Glutamatergic neuron (in vitro differentiated cells): Measurements from ENCODE around the gene MAP4K4. TPM values are rescaled to one million over a fixed set of nuclear protein-coding genes. Genes with fewer than 3 reads are reported as not detected.
A peak's percentile ranks its signal among the peaks of the same experiment; 100 is the strongest.

Experiments used
- DNase-seq: peaks from one replicate; pipeline ENCODE4 v3.0.0; 2022
- H3K27ac Mint-ChIP-seq: one replicate; pipeline ENCODE4 v1.8.0; 2020; ENCODE audit warnings: mild to moderate bottlenecking, mixed read lengths, inconsistent platforms; ENCODE audit not compliant: unreplicated experiment
- H3K27me3 Mint-ChIP-seq: one replicate; pipeline ENCODE4 v1.8.0; 2020; ENCODE audit warnings: mild to moderate bottlenecking, moderate library complexity, mixed read lengths, inconsistent platforms; ENCODE audit not compliant: unreplicated experiment
- H3K36me3 Mint-ChIP-seq: one replicate; pipeline ENCODE4 v1.8.0; 2020; ENCODE audit warnings: mild to moderate bottlenecking, mixed read lengths, inconsistent platforms; ENCODE audit not compliant: unreplicated experiment
- H3K4me1 Mint-ChIP-seq: one replicate; pipeline ENCODE4 v1.8.0; 2020; ENCODE audit warnings: mild to moderate bottlenecking, low read depth, mixed read lengths, inconsistent platforms; ENCODE audit not compliant: unreplicated experiment
- H3K4me3 Mint-ChIP-seq: one replicate; pipeline ENCODE4 v1.8.0; 2020; ENCODE audit warnings: mild to moderate bottlenecking, mixed read lengths, inconsistent platforms; ENCODE audit not compliant: unreplicated experiment
- H3K9me3 Mint-ChIP-seq: one replicate; pipeline ENCODE4 v1.8.0; 2020; ENCODE audit warnings: mild to moderate bottlenecking, moderate library complexity, mixed read lengths, inconsistent platforms; ENCODE audit not compliant: unreplicated experiment
- total RNA-seq: library from RNA; stranded (reverse); fragmentation: NEBNext Ultra II Directional; extraction: Animal tissue kit (Norgen Biotek cat#: 25700); gene quantifications from one replicate; pipeline ENCODE4 v1.2.1, GENCODE V29; 2021; ENCODE audit not compliant: unreplicated experiment
- TF ChIP-seq, protein P1 (sequence below): fragments of 200-600 bp; sonication (generic); IDR thresholded peaks from one replicate; pipeline ENCODE4 v1.5.0; 2021; ENCODE audit not compliant: partially characterized antibody, unreplicated experiment

Gene MAP4K4
- total RNA-seq, 1 donor from 2014 or later = 756 TPM

DNA sequence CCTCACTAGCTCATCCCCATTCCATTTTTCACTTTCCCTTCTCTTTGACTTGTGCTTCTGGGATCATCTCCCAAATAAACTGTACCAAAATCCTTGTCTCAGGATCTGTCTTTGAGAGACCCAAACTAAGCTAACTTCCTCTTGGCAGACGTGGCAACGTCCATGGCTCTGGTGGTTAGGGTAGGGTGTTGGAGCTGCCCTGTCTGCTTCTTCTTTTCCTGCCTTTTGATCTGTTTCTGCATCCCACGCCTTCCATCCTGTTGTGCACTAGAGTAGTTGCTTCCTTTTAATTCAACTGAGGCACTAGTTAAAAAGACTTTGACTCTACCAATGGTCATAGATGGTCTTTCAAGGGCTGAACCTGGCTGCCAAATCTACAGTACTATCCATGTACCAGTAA, 5.5 kb upstream of the MAP4K4 start:
- H3K27me3 Mint-ChIP-seq = peaks cover 5% of the 10 kb centered on the region
- TF ChIP-seq, protein P1, sequence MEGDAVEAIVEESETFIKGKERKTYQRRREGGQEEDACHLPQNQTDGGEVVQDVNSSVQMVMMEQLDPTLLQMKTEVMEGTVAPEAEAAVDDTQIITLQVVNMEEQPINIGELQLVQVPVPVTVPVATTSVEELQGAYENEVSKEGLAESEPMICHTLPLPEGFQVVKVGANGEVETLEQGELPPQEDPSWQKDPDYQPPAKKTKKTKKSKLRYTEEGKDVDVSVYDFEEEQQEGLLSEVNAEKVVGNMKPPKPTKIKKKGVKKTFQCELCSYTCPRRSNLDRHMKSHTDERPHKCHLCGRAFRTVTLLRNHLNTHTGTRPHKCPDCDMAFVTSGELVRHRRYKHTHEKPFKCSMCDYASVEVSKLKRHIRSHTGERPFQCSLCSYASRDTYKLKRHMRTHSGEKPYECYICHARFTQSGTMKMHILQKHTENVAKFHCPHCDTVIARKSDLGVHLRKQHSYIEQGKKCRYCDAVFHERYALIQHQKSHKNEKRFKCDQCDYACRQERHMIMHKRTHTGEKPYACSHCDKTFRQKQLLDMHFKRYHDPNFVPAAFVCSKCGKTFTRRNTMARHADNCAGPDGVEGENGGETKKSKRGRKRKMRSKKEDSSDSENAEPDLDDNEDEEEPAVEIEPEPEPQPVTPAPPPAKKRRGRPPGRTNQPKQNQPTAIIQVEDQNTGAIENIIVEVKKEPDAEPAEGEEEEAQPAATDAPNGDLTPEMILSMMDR = no peak
- no peak for DNase-seq
- H3K4me1 Mint-ChIP-seq = peaks cover 4% of the 10 kb centered on the region
- no peaks in the 10 kb centered on the region for H3K36me3 Mint-ChIP-seq
- H3K27ac Mint-ChIP-seq = no peak overlapping the region
- no peak overlapping the region for H3K4me3 Mint-ChIP-seq
- peaks cover 12% of the 10 kb centered on the region for H3K9me3 Mint-ChIP-seq

DNA sequence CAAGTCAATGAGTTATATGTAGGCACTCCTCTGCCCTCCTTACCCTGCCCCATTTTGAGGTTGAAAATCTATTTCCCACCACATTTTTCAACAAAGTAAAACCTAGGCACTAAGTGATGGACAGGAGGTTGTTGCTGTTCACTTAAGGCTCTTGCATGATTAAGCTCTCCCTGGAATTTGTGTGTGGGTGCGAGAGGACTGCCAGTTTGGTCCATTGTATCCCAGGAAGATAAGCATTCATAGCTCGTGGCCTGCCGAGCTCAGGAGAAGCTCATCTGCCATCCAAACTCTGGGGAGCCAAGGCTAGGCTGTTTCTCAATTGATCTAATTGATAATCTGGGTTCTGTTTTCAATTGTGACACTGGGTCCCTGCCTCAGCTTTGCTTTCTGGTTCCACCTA, 4.7 kb upstream of the MAP4K4 start:
- no peaks in the 10 kb centered on the region for H3K36me3 Mint-ChIP-seq
- no peak for DNase-seq
- TF ChIP-seq, protein P1 = no peak
- H3K4me1 Mint-ChIP-seq = peaks cover 4% of the 10 kb centered on the region
- peaks cover 5% of the 10 kb centered on the region for H3K27me3 Mint-ChIP-seq
- H3K27ac Mint-ChIP-seq = no peak overlapping the region
- no peak overlapping the region for H3K4me3 Mint-ChIP-seq
- H3K9me3 Mint-ChIP-seq = peaks cover 12% of the 10 kb centered on the region

DNA sequence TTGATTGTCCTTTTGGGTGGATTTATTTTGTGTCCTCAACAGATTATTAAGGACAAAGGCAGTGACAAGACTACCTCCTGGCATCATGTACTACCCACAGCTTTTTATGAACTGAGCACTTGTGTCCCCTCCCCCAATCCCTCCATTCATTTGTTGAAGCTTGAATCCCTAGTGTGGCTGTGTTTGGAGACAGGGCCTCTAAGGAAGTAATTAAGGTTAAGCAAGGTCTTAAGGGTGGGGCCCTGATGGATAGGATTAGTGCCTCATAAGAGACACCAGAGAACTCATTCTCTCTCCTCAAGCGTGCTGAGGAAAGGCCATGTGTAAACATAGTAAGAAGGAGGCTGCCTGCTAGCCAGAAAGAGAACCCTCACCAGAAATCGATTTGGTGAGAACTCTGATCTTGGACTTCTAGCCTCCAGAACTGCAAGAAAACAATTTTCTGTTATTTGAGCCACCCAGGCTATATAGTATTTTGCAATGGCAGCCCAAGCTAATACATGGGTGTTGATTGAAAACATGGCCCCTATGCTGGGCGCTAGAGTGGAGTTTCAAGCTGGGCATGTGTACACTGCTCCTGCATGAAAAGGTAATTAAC, 3.4 kb upstream of the MAP4K4 start:
- H3K4me1 Mint-ChIP-seq = peaks cover 4% of the 10 kb centered on the region
- TF ChIP-seq, protein P1 = no peak
- peaks cover 5% of the 10 kb centered on the region for H3K27me3 Mint-ChIP-seq
- peaks cover 12% of the 10 kb centered on the region for H3K9me3 Mint-ChIP-seq
- no peak overlapping the region for H3K27ac Mint-ChIP-seq
- H3K4me3 Mint-ChIP-seq = no peak overlapping the region
- no peaks in the 10 kb centered on the region for H3K36me3 Mint-ChIP-seq
- DNase-seq = no peak

DNA sequence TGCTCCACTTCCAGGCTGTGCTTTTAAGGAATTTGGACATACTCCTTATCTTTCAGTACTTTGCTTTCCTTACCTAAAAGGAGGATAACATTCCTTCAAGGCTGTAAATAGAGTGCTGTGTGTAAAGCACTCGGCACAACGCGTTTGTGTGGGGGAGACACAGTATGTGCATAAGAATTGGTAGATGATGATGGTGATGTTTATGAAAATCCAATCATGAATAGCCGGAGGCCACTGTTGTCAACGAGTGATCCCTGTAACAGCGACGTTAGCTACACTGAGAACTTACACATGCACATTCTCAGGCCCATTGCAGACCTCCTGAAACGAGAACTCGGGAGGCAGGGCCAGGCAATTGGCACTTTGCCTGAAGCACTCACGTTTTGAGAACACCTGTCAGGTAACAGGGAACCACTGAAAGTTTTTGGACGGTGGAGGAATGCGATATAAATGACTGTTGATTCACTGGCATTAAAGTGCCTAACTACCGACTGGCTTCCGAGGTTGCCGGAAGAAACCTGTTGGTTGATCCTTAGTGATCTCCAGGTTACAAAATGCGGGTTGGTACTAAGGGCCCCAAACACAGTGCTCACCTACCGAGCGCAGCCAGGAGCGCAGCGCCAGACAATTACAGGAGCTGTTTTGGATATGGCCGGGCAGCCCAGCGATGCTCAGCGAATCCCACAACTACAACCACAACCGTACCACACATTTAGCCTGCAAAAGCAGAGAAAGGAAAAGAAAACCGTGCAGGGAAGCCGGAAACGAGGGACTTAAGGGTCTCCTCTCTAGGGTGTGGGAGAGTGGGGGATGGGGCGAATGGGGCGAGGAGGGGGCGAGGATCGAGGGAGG, 1.0 kb upstream of the MAP4K4 start:
- H3K27me3 Mint-ChIP-seq = peaks cover 5% of the 10 kb centered on the region
- H3K4me1 Mint-ChIP-seq = peaks cover 8% of the 10 kb centered on the region
- peak overlapping the region; percentile 90 for H3K27ac Mint-ChIP-seq
- peaks cover 13% of the 10 kb centered on the region for H3K9me3 Mint-ChIP-seq
- H3K36me3 Mint-ChIP-seq = no peaks in the 10 kb centered on the region
- no peak for DNase-seq
- H3K4me3 Mint-ChIP-seq = peak overlapping the region; percentile 92
- TF ChIP-seq, protein P1 = no peak
